SH-SY5Y (cell line): ENCODE measurements around the gene ADARB2.

Experiments
- GATA2 ChIP-seq: IDR thresholded peaks from 2 replicates; pipeline ENCODE4 v1.6.1; 2011; ENCODE audit warnings: mild to moderate bottlenecking, low read depth, low read length
- GATA3 ChIP-seq: IDR thresholded peaks from 2 replicates; pipeline ENCODE4 v1.6.1; 2011; ENCODE audit warnings: low read depth, mild to moderate bottlenecking, low read length, moderate library complexity

- TF ChIP-seq GATA2, result no peak
- no peak for TF ChIP-seq GATA3
Observed at GRCh38 chr10:1416456-1417037, 320.8 kb downstream of the ADARB2 start.
